Fibroblast of villous mesenchyme (primary cell): Measurements from ENCODE around the gene STRAP. TPM values are rescaled to one million over a fixed set of nuclear protein-coding genes. Genes with fewer than 3 reads are reported as not detected.
"Not testable (repeated sequence)": the region's sequence is repeated elsewhere in the genome, so short reads cannot be mapped to it uniquely, and the experiment has no call there.

Experiments used
- DNase-seq: peaks from one replicate; pipeline ENCODE4 v3.0.0-alpha.2; 2010; ENCODE audit warnings: low read depth
- H3K4me3 ChIP-seq: 2 replicates; pipeline ENCODE4 v1.5.1; 2011; ENCODE audit warnings: low read depth, mild to moderate bottlenecking, low read length
- total RNA-seq: library from RNA; depleted of rRNA; stranded (reverse); fragments of >200 nt; gene quantifications from 2 replicates; pipeline ENCODE4 v1.2.3, GENCODE V29; 2012
- TF ChIP-seq, protein P1 (sequence below): IDR thresholded peaks from 2 replicates; pipeline ENCODE4 v1.5.1; 2012; ENCODE audit warnings: low read depth, mild to moderate bottlenecking, low read length; ENCODE audit not compliant: insufficient read depth

The STRAP gene
- total RNA-seq, 1 donor = 93.3 TPM

DNA sequence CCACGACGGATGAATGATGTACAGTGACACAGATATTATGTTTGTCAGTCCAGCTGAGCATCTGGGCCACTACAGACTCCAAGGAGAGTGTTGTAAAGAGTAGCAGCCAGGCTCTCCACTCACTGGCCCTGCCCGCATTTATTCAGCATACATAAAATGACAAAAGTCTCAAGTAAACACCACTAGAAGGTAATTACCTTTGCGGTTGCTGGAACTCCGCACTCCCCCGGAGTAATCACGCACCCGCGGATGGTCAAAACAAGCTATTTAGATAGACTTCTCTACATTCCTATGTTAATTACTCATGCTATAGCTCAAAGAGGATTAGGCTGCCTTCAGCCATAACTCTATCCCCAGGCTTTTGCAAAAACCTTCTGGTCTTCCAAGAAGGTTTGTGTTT lies 18.8 kb upstream of the STRAP start:
- no peak overlapping the region for H3K4me3 ChIP-seq
- DNase-seq = peak; percentile 63
- TF ChIP-seq, protein P1, sequence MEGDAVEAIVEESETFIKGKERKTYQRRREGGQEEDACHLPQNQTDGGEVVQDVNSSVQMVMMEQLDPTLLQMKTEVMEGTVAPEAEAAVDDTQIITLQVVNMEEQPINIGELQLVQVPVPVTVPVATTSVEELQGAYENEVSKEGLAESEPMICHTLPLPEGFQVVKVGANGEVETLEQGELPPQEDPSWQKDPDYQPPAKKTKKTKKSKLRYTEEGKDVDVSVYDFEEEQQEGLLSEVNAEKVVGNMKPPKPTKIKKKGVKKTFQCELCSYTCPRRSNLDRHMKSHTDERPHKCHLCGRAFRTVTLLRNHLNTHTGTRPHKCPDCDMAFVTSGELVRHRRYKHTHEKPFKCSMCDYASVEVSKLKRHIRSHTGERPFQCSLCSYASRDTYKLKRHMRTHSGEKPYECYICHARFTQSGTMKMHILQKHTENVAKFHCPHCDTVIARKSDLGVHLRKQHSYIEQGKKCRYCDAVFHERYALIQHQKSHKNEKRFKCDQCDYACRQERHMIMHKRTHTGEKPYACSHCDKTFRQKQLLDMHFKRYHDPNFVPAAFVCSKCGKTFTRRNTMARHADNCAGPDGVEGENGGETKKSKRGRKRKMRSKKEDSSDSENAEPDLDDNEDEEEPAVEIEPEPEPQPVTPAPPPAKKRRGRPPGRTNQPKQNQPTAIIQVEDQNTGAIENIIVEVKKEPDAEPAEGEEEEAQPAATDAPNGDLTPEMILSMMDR = no peak

DNA sequence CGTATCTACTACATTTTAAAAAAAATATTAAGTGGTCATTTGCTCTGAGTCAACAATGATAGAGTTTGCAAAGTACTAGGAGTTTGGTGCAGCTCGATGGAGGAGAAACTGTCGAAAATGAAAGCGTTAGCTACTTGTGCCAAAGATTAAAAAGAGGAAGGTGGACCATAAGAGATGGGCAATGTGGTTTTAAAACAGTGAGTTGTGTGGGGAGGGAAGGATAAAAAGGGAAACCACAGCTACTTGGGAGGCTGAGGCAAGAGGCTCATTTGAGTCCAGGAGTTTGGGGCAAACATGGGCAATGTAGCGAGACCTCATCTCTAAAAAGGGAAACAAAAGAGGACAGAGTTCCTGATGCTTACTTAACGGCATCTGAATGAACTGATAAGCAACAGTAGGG lies 18.2 kb upstream of the STRAP start:
- no peak overlapping the region for H3K4me3 ChIP-seq
- no peak for DNase-seq
- TF ChIP-seq, protein P1 = no peak

DNA sequence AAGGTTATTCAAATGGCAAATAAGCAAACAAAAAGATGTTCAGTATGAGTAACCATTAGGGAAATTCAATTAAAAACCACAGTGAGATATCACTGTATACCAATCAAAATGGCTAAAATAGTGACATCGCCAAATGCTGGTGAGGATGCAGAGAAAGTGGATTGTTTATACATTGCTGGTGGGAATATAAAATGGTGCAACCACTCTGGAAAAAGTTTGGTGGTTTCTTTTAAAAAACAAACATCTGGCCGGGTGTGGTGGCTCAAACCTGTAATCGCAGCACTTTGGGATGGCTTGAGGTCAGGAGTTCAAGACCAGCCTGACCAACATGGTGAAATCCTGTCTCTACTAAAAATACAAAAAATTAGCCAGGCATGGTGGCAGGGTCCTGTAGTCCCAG lies 14.0 kb upstream of the STRAP start:
- H3K4me3 ChIP-seq = no peak overlapping the region
- DNase-seq = peak; percentile 46
- TF ChIP-seq, protein P1 = no peak

DNA sequence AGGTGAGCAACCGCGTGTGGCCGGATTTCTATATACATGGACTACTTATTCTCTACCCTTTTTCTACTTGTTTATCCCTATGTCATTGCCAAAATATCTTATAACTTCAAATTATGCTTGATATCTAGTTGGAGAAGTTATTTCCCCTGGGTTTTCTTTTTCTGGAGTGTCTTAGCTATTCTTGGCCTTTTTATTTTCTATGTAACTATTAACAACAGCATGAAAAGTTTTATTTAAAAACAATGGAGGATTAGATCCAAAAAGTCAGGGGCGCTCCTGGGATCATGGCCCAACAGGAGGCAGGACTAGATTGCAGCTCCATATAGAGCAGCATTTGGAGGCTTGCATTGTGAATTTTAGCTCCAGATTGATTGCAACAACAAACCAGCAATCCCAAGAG lies 8.6 kb upstream of the STRAP start:
- DNase-seq = no peak
- TF ChIP-seq, protein P1 = no peak
- H3K4me3 ChIP-seq = no peak overlapping the region

DNA sequence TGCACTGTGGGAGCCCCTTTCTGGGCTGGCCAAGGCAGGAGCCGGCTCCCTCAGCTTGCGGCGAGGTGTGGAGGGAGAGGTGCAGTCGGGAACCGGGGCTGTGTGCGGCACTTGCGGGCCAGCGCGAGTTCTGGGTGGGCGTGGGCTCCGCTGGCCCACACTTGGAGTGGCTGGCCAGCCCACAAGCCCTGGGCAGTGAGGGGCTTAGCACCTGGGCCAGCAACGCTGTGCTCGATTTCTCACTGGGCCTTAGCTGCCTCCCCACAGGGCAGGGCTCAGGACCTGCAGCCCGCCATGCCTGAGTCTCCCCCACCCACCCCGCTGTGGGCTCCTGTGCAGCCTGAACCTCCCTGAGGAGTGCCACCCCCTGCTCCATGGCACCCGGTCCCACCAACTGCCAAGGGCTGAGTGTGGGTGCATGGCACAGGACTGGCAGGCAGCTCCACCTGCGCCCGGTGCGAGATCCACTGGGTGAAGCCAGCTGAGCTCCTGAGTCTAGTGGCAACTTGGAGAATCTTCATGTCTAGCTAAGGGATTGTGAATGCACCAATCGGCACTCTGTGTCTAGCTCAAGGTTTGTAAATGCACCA lies 7.5 kb upstream of the STRAP start:
- H3K4me3 ChIP-seq = not testable (repeated sequence)

DNA sequence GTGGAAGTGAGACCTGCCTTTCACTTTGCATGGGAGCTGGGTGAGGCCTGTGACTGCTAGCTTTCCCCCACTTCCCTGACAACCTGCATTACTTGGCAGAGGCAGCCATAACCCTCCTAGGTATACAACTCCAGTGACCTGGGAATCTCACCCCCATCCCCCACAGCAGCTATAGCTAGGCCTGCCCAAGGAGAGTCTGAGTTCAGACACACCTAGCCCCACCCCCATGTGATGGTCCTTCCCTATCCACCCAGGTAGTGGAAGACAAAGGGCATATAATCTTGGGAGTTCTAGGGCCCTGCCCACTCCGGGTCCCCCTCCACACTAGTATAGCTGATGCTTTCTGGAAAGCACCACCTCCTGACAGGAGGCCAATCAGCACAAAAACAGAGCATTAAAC lies 6.3 kb upstream of the STRAP start:
- TF ChIP-seq, protein P1 = no peak
- no peak for DNase-seq
- H3K4me3 ChIP-seq = no peak overlapping the region

More for the DNA sequence above, 7.5 kb upstream of the STRAP start:
- not testable (repeated sequence) for DNase-seq

DNA sequence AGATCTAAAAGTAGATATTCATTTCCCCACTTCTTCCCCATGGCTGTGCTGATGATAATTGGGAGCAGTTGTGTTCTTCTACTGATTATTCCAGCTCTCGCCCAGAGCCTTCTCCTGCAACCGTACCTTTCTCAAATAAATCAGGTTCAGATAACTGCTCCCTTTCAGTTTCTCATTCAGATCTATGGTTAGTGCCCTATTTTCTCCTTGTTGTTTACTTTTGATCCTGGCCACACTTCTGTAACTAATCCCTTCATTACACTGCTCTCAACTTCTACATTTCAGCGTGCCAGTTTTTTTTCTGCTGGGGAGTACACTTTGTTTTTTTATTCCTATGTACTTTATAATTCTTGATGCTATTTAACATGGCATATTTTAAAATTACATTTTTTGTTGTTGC lies 2.8 kb upstream of the STRAP start:
- H3K4me3 ChIP-seq = no peak overlapping the region
- TF ChIP-seq, protein P1 = no peak
- DNase-seq = no peak

DNA sequence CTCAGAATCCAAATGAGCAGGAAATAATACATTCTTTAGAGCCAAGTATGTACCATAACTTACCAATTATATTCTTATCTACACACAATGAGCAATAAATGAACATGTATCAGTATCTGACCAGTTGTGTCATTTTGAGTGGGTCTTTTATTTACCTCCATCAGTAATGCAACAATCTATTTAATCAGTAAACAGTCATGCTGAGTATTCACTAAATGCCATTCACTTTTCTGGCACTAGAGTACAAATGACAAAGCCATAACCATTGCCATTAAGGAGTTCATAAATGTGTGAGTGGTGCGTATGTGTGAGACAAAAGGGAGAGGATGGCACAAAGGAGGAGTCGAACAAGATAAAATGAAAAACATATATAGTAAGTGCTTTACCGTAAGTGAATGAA lies 1.5 kb upstream of the STRAP start:
- H3K4me3 ChIP-seq = no peak overlapping the region
- DNase-seq = no peak
- TF ChIP-seq, protein P1 = no peak
